Uterus (tissue), 2 donors: ENCODE results near the gene TBL1X.

Experiments used
- CTCF ChIP-seq, 4 experiments: fragments of 200-600 bp in 2 of 4; fragments of 450-650 bp in 2 of 4; sonication (generic) in 2 of 4; IDR thresholded peaks; one replicate each; pipeline ENCODE4 v1.5.1; 2016 to 2019; ENCODE audit warnings: antibody characterized with exemption in 4 of 4, mild to moderate bottlenecking in 2 of 4, moderate library complexity in 1 of 4
- POLR2A ChIP-seq, 2 donors: fragments of 450-650 bp; IDR thresholded peaks; one replicate each; pipeline ENCODE4 v1.6.1; 2016; ENCODE audit warnings: antibody characterized with exemption in 2 of 2, mild to moderate bottlenecking in 1 of 2, moderate library complexity in 1 of 2

- TF ChIP-seq POLR2A (IDR thresholded peaks at IDR 0.05) (no peak), CTCF (IDR thresholded peaks at IDR 0.05) (no peak)
Observed at GRCh38 chrX:9605484-9605883, 140.6 kb downstream of the TBL1X start.
